SK-N-SH (cell line): ENCODE measurements around the gene PLCB1. TPM values are rescaled to one million over a fixed set of nuclear protein-coding genes. Genes with fewer than 3 reads are reported as not detected.

Source experiments
- CTCF ChIA-PET: fragments of 300-600, 350-600 bp; formaldehyde crosslinking; extraction: SDS; loops from one replicate; lab custom pipeline; 2021; lab: Yijun Ruan, JAX
- POLR2A ChIA-PET: fragments of 350-600 bp; sonication (Branson Sonifier 250); formaldehyde crosslinking; extraction: SDS; loops from one replicate; lab custom pipeline; 2020; ENCODE audit warnings: antibody characterized with exemption, inconsistent platforms; lab: Yijun Ruan, JAX
- DNase-seq: peaks from one replicate; pipeline ENCODE4 v3.0.0; 2012
- H2AFZ ChIP-seq: fragments of 200-600 bp; sonication (generic); 2 replicates; pipeline ENCODE4 v1.8.1; 2016; ENCODE audit warnings: antibody characterized with exemption, mild to moderate bottlenecking, low read depth
- H3F3A ChIP-seq: fragments of 200-600 bp; sonication (generic); replicated peaks from 2 replicates; pipeline ENCODE3; 2016; ENCODE audit warnings: antibody characterized with exemption, mild to moderate bottlenecking; ENCODE audit not compliant: insufficient read depth
- H3K27ac ChIP-seq, 2 experiments: fragments of 200-500 bp in 1 of 2; fragments of 200-600 bp in 1 of 2; sonication (Bioruptor generic) in 1 of 2; sonication (generic), shearing (Covaris generic) in 1 of 2; 2 replicates each; pipeline versions ENCODE4 v1.5.1 to v1.6.1; 2014 to 2016; ENCODE audit warnings: low read depth in 2 of 2, inconsistent platforms in 1 of 2, low read length in 1 of 2, mild to moderate bottlenecking in 1 of 2, mixed read lengths in 1 of 2
- H3K27me3 ChIP-seq: fragments of 200-600 bp; sonication (generic), shearing (Covaris generic); 2 replicates; pipeline ENCODE4 v1.6.1; 2016; ENCODE audit warnings: mixed run types; ENCODE audit not compliant: insufficient read depth
- H3K36me3 ChIP-seq, 2 experiments: fragments of 200-500 bp in 1 of 2; fragments of 200-600 bp in 1 of 2; sonication (Bioruptor generic) in 1 of 2; sonication (generic) in 1 of 2; replicated peaks in 1 of 2; 2 replicates each; pipeline versions ENCODE3 to v1.5.1; 2014 to 2016; ENCODE audit warnings: low read length in 1 of 2, mild to moderate bottlenecking in 1 of 2; ENCODE audit not compliant: insufficient read depth in 2 of 2, control insufficient read depth in 1 of 2
- H3K4me1 ChIP-seq, 2 experiments: fragments of 200-500 bp in 1 of 2; fragments of 200-600 bp in 1 of 2; sonication (Bioruptor generic) in 1 of 2; sonication (generic), shearing (Covaris generic) in 1 of 2; 2 replicates each; pipeline versions ENCODE4 v1.5.1 to v1.6.1; 2014 to 2016; ENCODE audit warnings: low read depth in 1 of 2, low read length in 1 of 2, mixed run types in 1 of 2; ENCODE audit not compliant: insufficient read depth in 2 of 2, control insufficient read depth in 1 of 2
- H3K4me2 ChIP-seq: fragments of 200-600 bp; sonication (generic), shearing (Covaris generic); 2 replicates; pipeline ENCODE4 v1.6.1; 2017; ENCODE audit warnings: mixed run types
- H3K4me3 ChIP-seq, 2 experiments: fragments of 200-500 bp in 1 of 2; fragments of 200-600 bp in 1 of 2; sonication (Bioruptor generic) in 1 of 2; sonication (generic), shearing (Covaris generic) in 1 of 2; 2 replicates each; pipeline versions ENCODE4 v1.5.1 to v1.8.1; 2014 to 2016; ENCODE audit warnings: low read depth in 2 of 2, inconsistent platforms in 1 of 2, low read length in 1 of 2, mild to moderate bottlenecking in 1 of 2, mixed read lengths in 1 of 2, moderate library complexity in 1 of 2
- H3K79me2 ChIP-seq: fragments of 200-600 bp; sonication (generic); 2 replicates; pipeline ENCODE4 v1.8.1; 2017; ENCODE audit warnings: mild to moderate bottlenecking; ENCODE audit not compliant: insufficient read depth
- H3K9ac ChIP-seq: fragments of 200-600 bp; sonication (generic); 2 replicates; pipeline ENCODE4 v1.6.1; 2017; ENCODE audit warnings: mixed run types
- H3K9me2 ChIP-seq: fragments of 200-600 bp; sonication (generic); 2 replicates; pipeline ENCODE4 v1.6.1; 2017; ENCODE audit warnings: mixed run types
- H3K9me3 ChIP-seq: fragments of 200-600 bp; sonication (generic); 2 replicates; pipeline ENCODE4 v1.6.1; 2017; ENCODE audit warnings: mixed run types, mild to moderate bottlenecking, moderate library complexity
- H4K20me1 ChIP-seq: fragments of 200-600 bp; sonication (generic); 2 replicates; pipeline ENCODE4 v1.6.1; 2017; ENCODE audit warnings: mild to moderate bottlenecking, mixed run types; ENCODE audit not compliant: insufficient read depth
- CHD2 ChIP-seq: fragments of 150-350 bp; IDR thresholded peaks from 2 replicates; pipeline ENCODE4 v1.6.1; 2018; ENCODE audit warnings: low read length; ENCODE audit not compliant: partially characterized antibody
- CTCF ChIP-seq: fragments of 200-600 bp; sonication (generic); IDR thresholded peaks from 2 replicates; pipeline ENCODE4 v1.6.1; 2017; ENCODE audit warnings: antibody characterized with exemption, mild to moderate bottlenecking, moderate library complexity
- ELF1 ChIP-seq: IDR thresholded peaks from 2 replicates; pipeline ENCODE4 v1.4.0; 2012
- EP300 ChIP-seq, 2 experiments: IDR thresholded peaks; 2 replicates each; pipeline versions ENCODE4 v1.4.0 to v1.6.1; 2012; ENCODE audit warnings: borderline replicate concordance in 1 of 2, low read depth in 1 of 2, low read length in 1 of 2
- GABPA ChIP-seq: IDR thresholded peaks from 2 replicates; pipeline ENCODE4 v1.4.0; 2012; ENCODE audit warnings: low read depth, mild to moderate bottlenecking
- GATA2 ChIP-seq: sonication (generic); formaldehyde crosslinking; IDR thresholded peaks from 2 replicates; pipeline ENCODE4 v1.5.0; 2020; ENCODE audit warnings: mild to moderate bottlenecking, missing genetic modification reagents
- MAX ChIP-seq: IDR thresholded peaks from 2 replicates; pipeline ENCODE4 v1.4.0; 2012; ENCODE audit warnings: low read depth
- RAD21 ChIP-seq: IDR thresholded peaks from 2 replicates; pipeline ENCODE4 v1.6.1; 2012; ENCODE audit warnings: mild to moderate bottlenecking, low read length
- SIN3A ChIP-seq: IDR thresholded peaks from 2 replicates; pipeline ENCODE4 v1.6.1; 2012; ENCODE audit warnings: low read depth, mild to moderate bottlenecking, low read length, moderate library complexity, borderline replicate concordance
- SMC3 ChIP-seq: IDR thresholded peaks from 2 replicates; pipeline ENCODE4 v1.6.1; 2012; ENCODE audit warnings: low read depth, low read length, improper control_type of control experiment
- TCF12 ChIP-seq: IDR thresholded peaks from 2 replicates; pipeline ENCODE4 v1.4.0; 2012
- ZBTB33 ChIP-seq: IDR thresholded peaks from 2 replicates; pipeline ENCODE4 v1.4.0; 2012; ENCODE audit warnings: low read depth, borderline replicate concordance
- WGBS: methylation state at CpG from one replicate; pipeline ENCODE4 v1.1.6; 2017; ENCODE audit warnings: low lambda C conversion rate; 5-methylcytosine and 5-hydroxymethylcytosine counted together
- polyA plus RNA-seq, 3 experiments: library from polyadenylated mRNA; depleted of rRNA; stranded (reverse); fragments of >200 nt; gene quantifications; 2 replicates each; pipeline ENCODE4 v1.2.3, GENCODE V29; 2012
- TF ChIP-seq, protein P1 (sequence below): fragments of 150-350 bp; IDR thresholded peaks from 2 replicates; pipeline ENCODE4 v1.6.1; 2016; ENCODE audit warnings: mild to moderate bottlenecking, low read depth, low read length
- TF ChIP-seq, protein P2 (sequence below): fragments of 150-350 bp; IDR thresholded peaks from 2 replicates; pipeline ENCODE4 v1.6.1; 2017; ENCODE audit warnings: antibody characterized with exemption, low read length, low read depth, borderline replicate concordance

PLCB1 gene
- polyA plus RNA-seq, 1 of the 3 experiments (the other 2 are of a cell fraction), result 10.5 TPM

DNA sequence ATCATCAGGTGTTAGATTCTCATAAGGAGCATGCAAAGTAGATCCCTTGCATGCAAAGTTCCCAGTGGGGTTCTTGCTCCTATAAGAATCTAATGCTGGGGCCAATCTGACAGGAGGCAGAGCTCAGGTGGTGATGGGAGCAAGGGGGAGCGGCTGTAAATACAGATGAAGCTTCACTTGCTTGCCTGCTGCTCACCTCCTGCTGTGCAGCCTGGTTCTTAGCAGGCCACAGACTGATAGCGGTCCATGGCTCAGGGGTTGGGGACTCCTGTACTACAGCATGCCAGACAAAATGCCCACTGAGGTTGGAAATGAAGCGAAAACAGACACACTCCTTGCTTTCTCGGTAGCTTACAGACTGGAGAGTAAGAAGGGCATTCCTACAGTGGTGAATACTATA lies 386.8 kb downstream of the PLCB1 start:
- Histone ChIP-seq H3K27me3 (no peaks in the 10 kb centered on the region), H3K36me3 (no peaks in the 10 kb centered on the region), H3K9me3 (no peaks in the 10 kb centered on the region), H3K9ac (no peak overlapping the region), H3K4me1 (peaks cover 0 to 3% of the 10 kb centered on the region in 2 experiments; a peak in 2 of 4 replicates), H3K27ac (no peak overlapping the region), H3K79me2 (no peaks in the 10 kb centered on the region), H3K9me2 (no peaks in the 10 kb centered on the region), H3K4me3 (no peak overlapping the region), H3K4me2 (no peak overlapping the region), H2AFZ (no peak overlapping the region), H4K20me1 (no peaks in the 10 kb centered on the region), H3F3A (no peaks in the 10 kb centered on the region)
- WGBS, result 76% methylated on average over 4 of the region's 4 CpGs
- TF ChIP-seq MAX, result no peak
- TF ChIP-seq SIN3A, result no peak
- POLR2A ChIA-PET, result no interaction called here
- CTCF ChIA-PET, result interaction anchor here (1.5 kb wide), 1 partner anchor 203 kb away, joined by 5 read pairs; no protein-coding TSS in a partner anchor
- no peak for DNase-seq

GRCh38 chr20:8519887-8520286 lies 387.8 kb downstream of the PLCB1 start:
- Histone ChIP-seq H3K27ac (no peak overlapping the region; a peak in 1 of 4 replicates), H3K9ac (no peak overlapping the region), H3K9me2 (no peaks in the 10 kb centered on the region), H3F3A (no peaks in the 10 kb centered on the region), H3K4me2 (no peak overlapping the region), H4K20me1 (no peaks in the 10 kb centered on the region), H2AFZ (no peak overlapping the region), H3K27me3 (no peaks in the 10 kb centered on the region), H3K79me2 (no peaks in the 10 kb centered on the region), H3K4me1 (peaks cover 5% of the 10 kb centered on the region in 2 experiments; a peak in 3 of 4 replicates), H3K36me3 (no peaks in the 10 kb centered on the region), H3K9me3 (no peaks in the 10 kb centered on the region), H3K4me3 (no peak overlapping the region)
- ChIA-PET CTCF (interaction anchor here (1.4 to 1.5 kb wide), 3 partner anchors 201 to 386 kb away, joined by 3 to 5 read pairs (median 4); no protein-coding TSS in a partner anchor), POLR2A (no interaction called here)
- DNase-seq, result no peak
- 89% methylated on average over 1 of the region's 1 CpG for WGBS
- no peak for TF ChIP-seq TCF12
- no peak for TF ChIP-seq ELF1
- TF ChIP-seq GABPA, result no peak
- TF ChIP-seq, protein P1, sequence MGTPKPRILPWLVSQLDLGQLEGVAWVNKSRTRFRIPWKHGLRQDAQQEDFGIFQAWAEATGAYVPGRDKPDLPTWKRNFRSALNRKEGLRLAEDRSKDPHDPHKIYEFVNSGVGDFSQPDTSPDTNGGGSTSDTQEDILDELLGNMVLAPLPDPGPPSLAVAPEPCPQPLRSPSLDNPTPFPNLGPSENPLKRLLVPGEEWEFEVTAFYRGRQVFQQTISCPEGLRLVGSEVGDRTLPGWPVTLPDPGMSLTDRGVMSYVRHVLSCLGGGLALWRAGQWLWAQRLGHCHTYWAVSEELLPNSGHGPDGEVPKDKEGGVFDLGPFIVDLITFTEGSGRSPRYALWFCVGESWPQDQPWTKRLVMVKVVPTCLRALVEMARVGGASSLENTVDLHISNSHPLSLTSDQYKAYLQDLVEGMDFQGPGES, result no peak
- TF ChIP-seq RAD21, result no peak
- no peak for TF ChIP-seq CTCF
- no peak for TF ChIP-seq SMC3
- TF ChIP-seq, protein P2, sequence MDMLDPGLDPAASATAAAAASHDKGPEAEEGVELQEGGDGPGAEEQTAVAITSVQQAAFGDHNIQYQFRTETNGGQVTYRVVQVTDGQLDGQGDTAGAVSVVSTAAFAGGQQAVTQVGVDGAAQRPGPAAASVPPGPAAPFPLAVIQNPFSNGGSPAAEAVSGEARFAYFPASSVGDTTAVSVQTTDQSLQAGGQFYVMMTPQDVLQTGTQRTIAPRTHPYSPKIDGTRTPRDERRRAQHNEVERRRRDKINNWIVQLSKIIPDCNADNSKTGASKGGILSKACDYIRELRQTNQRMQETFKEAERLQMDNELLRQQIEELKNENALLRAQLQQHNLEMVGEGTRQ, result no peak
- TF ChIP-seq SIN3A, result no peak
- TF ChIP-seq CHD2, result no peak
- no peak for TF ChIP-seq EP300 (IDR thresholded peaks at IDR 0.05; ENCODE audit: borderline replicate concordance in 1 of 2, low read depth in 1 of 2, low read length in 1 of 2)
- TF ChIP-seq MAX, result no peak
- no peak for TF ChIP-seq ZBTB33
- TF ChIP-seq GATA2 (CRISPR knock-in tag), result no peak
